K562 (cell line): Measurements from ENCODE around the gene N4BP3. TPM values are rescaled to one million over a fixed set of nuclear protein-coding genes. Genes with fewer than 3 reads are reported as not detected.

Source experiments
- CBFA2T3 ChIP-seq: fragments of 450-650 bp; IDR thresholded peaks from 2 replicates; pipeline ENCODE4 v1.6.1; 2017
- CTCF ChIP-seq, 3 experiments: IDR thresholded peaks in 2 of 3; conservative IDR thresholded peaks in 1 of 3; 2 replicates each; pipeline ENCODE4 v1.5.1; 2011 to 2012; ENCODE audit warnings: low read length in 3 of 3, mild to moderate bottlenecking in 3 of 3, control low read depth in 2 of 3, improper control_type of control experiment in 1 of 3, inconsistent platforms in 1 of 3, low read depth in 1 of 3, mixed read lengths in 1 of 3, moderate library complexity in 1 of 3; ENCODE audit not compliant: insufficient read depth in 2 of 3
- KLF13 ChIP-seq: fragments of 450-650 bp; IDR thresholded peaks from 2 replicates; pipeline ENCODE4 v1.6.1; 2016; ENCODE audit warnings: missing genetic modification characterization, low read depth, mild to moderate bottlenecking, missing compliant biosample characterization, moderate library complexity, borderline replicate concordance
- MGA ChIP-seq: fragments of 450-650 bp; IDR thresholded peaks from 2 replicates; pipeline ENCODE4 v1.6.1; 2016; ENCODE audit warnings: mild to moderate bottlenecking, moderate library complexity
- NFIC ChIP-seq: fragments of 450-650 bp; IDR thresholded peaks from 2 replicates; pipeline ENCODE4 v1.6.1; 2017; ENCODE audit warnings: mild to moderate bottlenecking, inconsistent platforms
- TAF15 ChIP-seq: fragments of 200-400 bp; formaldehyde crosslinking; IDR thresholded peaks from 2 replicates; pipeline ENCODE4 v1.6.1; 2017; ENCODE audit warnings: mild to moderate bottlenecking, low read depth, low read length, moderate library complexity
- TCF3 ChIP-seq: sonication (generic); formaldehyde crosslinking; IDR thresholded peaks from 2 replicates; pipeline ENCODE4 v1.4.0; 2020; ENCODE audit warnings: mild to moderate bottlenecking, missing genetic modification reagents
- XRCC5 ChIP-seq: fragments of 200-400 bp; formaldehyde crosslinking; IDR thresholded peaks from 2 replicates; pipeline ENCODE4 v1.6.1; 2017; ENCODE audit warnings: low read depth, mild to moderate bottlenecking, low read length
- polyA plus RNA-seq, 8 experiments: library from polyadenylated mRNA; depleted of rRNA in 4 of 8; stranded (reverse) in 5 of 8; unstranded in 3 of 8; fragments of >200 nt; fragmentation: Nextera tagmentation in 2 of 8; fragmentation: Illumina TruSeq in 1 of 8; extraction: Ambion mirVana in 2 of 8; extraction: Trizol in 1 of 8; gene quantifications; 2 replicates each; pipeline versions ENCODE4 v1.2.1 to v1.2.3, GENCODE V29; 2011 to 2014; ENCODE audit warnings: inconsistent platforms in 1 of 8, missing spikeins in 1 of 8
- total RNA-seq, 7 experiments: library from RNA; depleted of rRNA in 6 of 7; stranded (reverse); fragments of >200 nt in 6 of 7; fragmentation: Illumina TruSeq in 2 of 7; extraction: Trizol in 2 of 7; gene quantifications; 2 replicates each; pipeline versions ENCODE4 v1.2.1 to v1.2.3, GENCODE V29; 2011 to 2021; ENCODE audit warnings: low replicate concordance in 1 of 7
- TF ChIP-seq, protein P1 (sequence below), 2 experiments: IDR thresholded peaks; 2 replicates each; pipeline ENCODE4 v1.6.1; 2011; ENCODE audit warnings: borderline replicate concordance in 1 of 2, control low read depth in 1 of 2, low read depth in 1 of 2, low read length in 1 of 2, mild to moderate bottlenecking in 1 of 2, mixed read lengths in 1 of 2, moderate library complexity in 1 of 2; ENCODE audit not compliant: insufficient read depth in 1 of 2, insufficient read length in 1 of 2, poor library complexity in 1 of 2, severe bottlenecking in 1 of 2; ENCODE audit errors: extremely low read depth in 1 of 2

The N4BP3 gene
- total and polyA plus RNA-seq, 9 of the 15 experiments (the other 6 are each of a cell fraction or from before 2014, with no cell fraction given), result 0.06 to 7.0 (median 2.4) TPM

- TF ChIP-seq XRCC5, result 0 out of 2 replicates have a peak, but pooled peaks have one; percentile 62
- TF ChIP-seq, protein P1, sequence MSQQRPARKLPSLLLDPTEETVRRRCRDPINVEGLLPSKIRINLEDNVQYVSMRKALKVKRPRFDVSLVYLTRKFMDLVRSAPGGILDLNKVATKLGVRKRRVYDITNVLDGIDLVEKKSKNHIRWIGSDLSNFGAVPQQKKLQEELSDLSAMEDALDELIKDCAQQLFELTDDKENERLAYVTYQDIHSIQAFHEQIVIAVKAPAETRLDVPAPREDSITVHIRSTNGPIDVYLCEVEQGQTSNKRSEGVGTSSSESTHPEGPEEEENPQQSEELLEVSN (IDR thresholded peaks at IDR 0.05; ENCODE audit: borderline replicate concordance in 1 of 2, extremely low read depth in 1 of 2, insufficient read depth in 1 of 2, insufficient read length in 1 of 2, low read depth in 1 of 2, low read length in 1 of 2, poor library complexity in 1 of 2, severe bottlenecking in 1 of 2), result peak; percentile 75 to 89
- TF ChIP-seq KLF13 (tag), result no peak
- TF ChIP-seq TCF3 (CRISPR knock-in tag), result peak; percentile 44; the same call in 1 of the 2 replicates
- no peak for TF ChIP-seq TAF15
- TF ChIP-seq MGA, result peak; percentile 93
- peak; percentile 80 to 87 (median 82) for TF ChIP-seq CTCF (IDR thresholded peaks at IDR 0.05 in 2 of 3, conservative IDR thresholded peaks at IDR 0.05 in 1 of 3; ENCODE audit: insufficient read depth in 2 of 3, low read depth in 1 of 3, low read length in 3 of 3)
- TF ChIP-seq NFIC, result peak; percentile 97
- peak; percentile 50; the same call in 1 of the 2 replicates for TF ChIP-seq CBFA2T3
Observed at GRCh38 chr5:178120607-178121357, 7.5 kb downstream of the N4BP3 start (continued).
